ENCODE data around the gene P2RY12. TPM values are rescaled to one million over a fixed set of nuclear protein-coding genes. Genes with fewer than 3 reads are reported as not detected.

P2RY12 gene
- total RNA-seq, 4 donors from 2014 or later, result 1.5 to 4.6 (median 2.8) TPM

DNA sequence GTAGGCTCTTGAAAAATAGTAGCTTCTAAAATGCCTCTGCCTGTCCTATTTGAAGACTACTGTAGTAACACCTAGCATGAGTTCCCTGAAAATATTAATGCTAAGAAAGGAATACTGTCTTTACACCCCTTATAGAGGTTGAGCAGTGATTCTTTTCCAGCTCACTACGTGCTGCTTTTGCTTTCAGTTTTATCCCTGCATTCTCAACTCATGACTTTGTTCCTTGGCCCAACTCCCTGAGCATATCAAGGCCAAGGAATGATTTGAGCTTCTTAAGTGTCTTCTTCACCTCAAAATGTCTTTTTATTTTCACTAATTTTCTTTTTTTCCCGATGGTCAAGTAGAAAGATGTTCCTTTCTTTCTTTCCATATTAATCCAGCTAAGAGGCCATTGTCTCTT, 38.7 kb downstream of the P2RY12 start:
- Histone ChIP-seq H3K36me3 (no peaks in the 10 kb centered on the region), H3K4me3 (peak overlapping the region; percentile 29 to 38 (median 33)), H3K27me3 (no peaks in the 10 kb centered on the region), H3K9me3 (no peaks in the 10 kb centered on the region), H3K4me1 (peaks cover 0 to 12% (median 6%) of the 10 kb centered on the region in 4 donors), H3K27ac (replicated peaks in 1 of 4) (peak overlapping the region; percentile 5 to 76 (median 58))
- DNase-seq (ENCODE audit: extremely low spot score), result no peak
- TF ChIP-seq POLR2A (IDR thresholded peaks at IDR 0.05; ENCODE audit: low read depth), result no peak
- TF ChIP-seq EP300 (IDR thresholded peaks at IDR 0.05), result no peak
- no peak for TF ChIP-seq POLR2AphosphoS5 (IDR thresholded peaks at IDR 0.05)
- TF ChIP-seq, protein P1, sequence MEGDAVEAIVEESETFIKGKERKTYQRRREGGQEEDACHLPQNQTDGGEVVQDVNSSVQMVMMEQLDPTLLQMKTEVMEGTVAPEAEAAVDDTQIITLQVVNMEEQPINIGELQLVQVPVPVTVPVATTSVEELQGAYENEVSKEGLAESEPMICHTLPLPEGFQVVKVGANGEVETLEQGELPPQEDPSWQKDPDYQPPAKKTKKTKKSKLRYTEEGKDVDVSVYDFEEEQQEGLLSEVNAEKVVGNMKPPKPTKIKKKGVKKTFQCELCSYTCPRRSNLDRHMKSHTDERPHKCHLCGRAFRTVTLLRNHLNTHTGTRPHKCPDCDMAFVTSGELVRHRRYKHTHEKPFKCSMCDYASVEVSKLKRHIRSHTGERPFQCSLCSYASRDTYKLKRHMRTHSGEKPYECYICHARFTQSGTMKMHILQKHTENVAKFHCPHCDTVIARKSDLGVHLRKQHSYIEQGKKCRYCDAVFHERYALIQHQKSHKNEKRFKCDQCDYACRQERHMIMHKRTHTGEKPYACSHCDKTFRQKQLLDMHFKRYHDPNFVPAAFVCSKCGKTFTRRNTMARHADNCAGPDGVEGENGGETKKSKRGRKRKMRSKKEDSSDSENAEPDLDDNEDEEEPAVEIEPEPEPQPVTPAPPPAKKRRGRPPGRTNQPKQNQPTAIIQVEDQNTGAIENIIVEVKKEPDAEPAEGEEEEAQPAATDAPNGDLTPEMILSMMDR (IDR thresholded peaks at IDR 0.05), result no peak
- WGBS, result 43% methylated on average over 2 of the region's 2 CpGs
- intact Hi-C loops (cut with DNase I), result no loop called here

DNA sequence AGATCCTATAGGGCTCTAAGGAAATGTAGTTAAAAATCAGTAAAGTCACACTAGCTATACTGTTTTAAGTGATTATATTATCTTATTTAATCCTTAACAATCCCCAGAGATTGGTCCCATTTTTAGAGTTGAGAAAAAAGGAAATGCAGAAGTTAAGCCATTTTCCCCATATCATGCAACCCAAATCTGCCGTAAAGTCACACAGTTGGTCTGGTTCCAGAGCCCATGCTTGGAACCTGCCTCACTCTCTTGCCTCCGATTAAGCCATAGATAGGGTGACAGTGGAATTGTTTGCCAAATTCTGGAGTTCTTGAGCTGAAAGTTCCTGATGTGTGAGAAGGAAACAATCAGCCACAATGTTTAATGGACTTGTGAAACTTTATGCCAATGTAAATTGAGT, 52.9 kb downstream of the P2RY12 start:
- peaks cover 0 to 8% (median 4%) of the 10 kb centered on the region in 4 donors for H3K4me1 ChIP-seq
- H3K36me3 ChIP-seq, result no peaks in the 10 kb centered on the region
- no peak overlapping the region for H3K27ac ChIP-seq (replicated peaks in 1 of 4)
- intact Hi-C loops (cut with DNase I), result no loop called here
- no peak for DNase-seq (ENCODE audit: extremely low spot score)
- H3K27me3 ChIP-seq, result no peaks in the 10 kb centered on the region
- no peaks in the 10 kb centered on the region for H3K9me3 ChIP-seq
- TF ChIP-seq POLR2A (IDR thresholded peaks at IDR 0.05; ENCODE audit: low read depth), result no peak
- TF ChIP-seq, protein P1 (IDR thresholded peaks at IDR 0.05), result no peak
- no peak for TF ChIP-seq EP300 (IDR thresholded peaks at IDR 0.05)
- no peak for TF ChIP-seq POLR2AphosphoS5 (IDR thresholded peaks at IDR 0.05)
- 80% methylated on average over 2 of the region's 2 CpGs for WGBS
- H3K4me3 ChIP-seq, result no peak overlapping the region

DNA sequence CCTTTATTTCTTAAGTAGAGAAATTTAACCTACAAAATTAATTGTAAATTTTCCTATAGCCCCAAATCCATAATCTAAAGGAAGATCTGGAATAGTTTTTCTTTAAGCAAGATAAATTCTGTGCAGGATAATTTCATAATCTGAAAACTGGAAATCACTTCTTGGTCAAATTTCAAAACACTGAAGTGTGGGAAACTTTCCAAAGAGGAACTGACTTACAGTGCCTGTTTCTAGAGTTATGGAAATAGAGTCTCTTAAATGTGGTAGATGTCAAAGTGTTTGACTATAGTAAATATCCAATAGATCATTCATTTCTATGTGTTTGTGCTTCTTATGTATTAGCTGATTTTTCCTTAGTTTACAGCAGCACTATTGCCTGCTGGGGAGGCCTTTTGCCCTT, 53.7 kb downstream of the P2RY12 start:
- TF ChIP-seq, protein P1 (IDR thresholded peaks at IDR 0.05), result no peak
- TF ChIP-seq POLR2AphosphoS5 (IDR thresholded peaks at IDR 0.05) (no peak), POLR2A (IDR thresholded peaks at IDR 0.05; ENCODE audit: low read depth) (no peak), EP300 (IDR thresholded peaks at IDR 0.05) (no peak)
- no peaks in the 10 kb centered on the region for H3K27me3 ChIP-seq
- H3K36me3 ChIP-seq, result no peaks in the 10 kb centered on the region
- intact Hi-C loops (cut with DNase I), result no loop called here
- H3K9me3 ChIP-seq, result no peaks in the 10 kb centered on the region
- no peak for DNase-seq (ENCODE audit: extremely low spot score)
- H3K4me3 ChIP-seq, result no peak overlapping the region
- H3K4me1 ChIP-seq, result peaks cover 0 to 8% (median 4%) of the 10 kb centered on the region in 4 donors
- H3K27ac ChIP-seq (replicated peaks in 1 of 4), result no peak overlapping the region

DNA sequence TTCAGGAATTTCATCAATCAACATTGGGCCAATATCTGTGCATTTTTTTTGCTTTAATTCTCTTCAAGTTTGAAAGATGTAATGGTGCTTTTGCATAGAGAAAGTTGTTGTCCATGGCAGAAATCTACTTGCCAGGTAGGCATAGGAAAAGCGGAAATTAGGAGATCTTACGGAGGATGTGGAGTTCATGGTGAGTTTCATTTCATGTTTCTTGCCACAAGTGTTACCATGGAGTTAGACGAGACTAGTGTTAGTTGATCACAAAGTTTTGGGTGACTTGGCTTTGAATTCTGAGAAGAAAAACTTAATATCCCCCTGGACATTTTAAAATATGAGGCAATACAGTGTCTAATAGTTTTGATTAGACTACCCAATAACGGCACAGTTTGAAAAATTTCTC, 54.2 kb downstream of the P2RY12 start:
- no peak for TF ChIP-seq POLR2A (IDR thresholded peaks at IDR 0.05; ENCODE audit: low read depth)
- TF ChIP-seq POLR2AphosphoS5 (IDR thresholded peaks at IDR 0.05), result no peak
- TF ChIP-seq, protein P1 (IDR thresholded peaks at IDR 0.05), result no peak
- TF ChIP-seq EP300 (IDR thresholded peaks at IDR 0.05), result no peak
- Histone ChIP-seq H3K27ac (replicated peaks in 1 of 4) (no peak overlapping the region), H3K4me3 (no peak overlapping the region), H3K36me3 (no peaks in the 10 kb centered on the region), H3K4me1 (peaks cover 0 to 8% (median 4%) of the 10 kb centered on the region in 4 donors), H3K9me3 (no peaks in the 10 kb centered on the region), H3K27me3 (no peaks in the 10 kb centered on the region)
- DNase-seq (ENCODE audit: extremely low spot score), result no peak
- WGBS, result 75% methylated on average over 4 of the region's 4 CpGs
- intact Hi-C loops (cut with DNase I), result no loop called here

DNA sequence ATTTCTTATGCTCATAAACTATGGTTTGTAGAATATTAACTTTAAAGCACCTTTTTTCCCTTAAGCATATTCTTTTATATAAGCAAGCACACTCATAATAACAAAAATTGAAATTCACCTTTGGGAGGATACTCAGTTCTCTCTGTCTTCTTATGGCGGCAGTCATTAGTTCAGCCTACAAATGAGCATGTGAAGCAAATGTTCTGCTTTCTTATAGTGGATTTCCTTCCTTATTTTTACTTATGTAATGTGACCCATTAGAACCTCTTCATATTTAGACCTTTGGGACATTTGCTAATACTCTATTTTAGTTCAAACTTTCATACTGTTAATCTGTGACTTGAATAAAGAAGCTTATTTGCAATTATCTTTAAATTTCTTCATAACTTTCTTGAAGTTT, 55.2 kb downstream of the P2RY12 start, which contains the start of gene P2RY13:
TSS of gene P2RY13 (minus strand) at position 187 of the 400 bp plus-strand sequence. CDS start at position 166, 21 bp downstream.
- H3K27me3 ChIP-seq, result no peaks in the 10 kb centered on the region
- H3K36me3 ChIP-seq, result no peaks in the 10 kb centered on the region
- TF ChIP-seq EP300 (IDR thresholded peaks at IDR 0.05) (no peak), POLR2AphosphoS5 (IDR thresholded peaks at IDR 0.05) (no peak), POLR2A (IDR thresholded peaks at IDR 0.05; ENCODE audit: low read depth) (no peak)
- TF ChIP-seq, protein P1 (IDR thresholded peaks at IDR 0.05), result no peak
- no peak within 1 kb of the TSS for H3K27ac ChIP-seq (replicated peaks in 1 of 4)
- peak within 1 kb of the TSS; percentile 0 to 28 (median 8) for H3K4me3 ChIP-seq
- no peak for DNase-seq (ENCODE audit: extremely low spot score)
- no peaks in the 10 kb centered on the region for H3K9me3 ChIP-seq
- WGBS, result 76% methylated on average over 1 of the region's 1 CpG
- intact Hi-C loops (cut with DNase I), result no loop called here
- H3K4me1 ChIP-seq, result peaks cover 0 to 8% (median 4%) of the 10 kb centered on the region in 4 donors

Measured in esophagus muscularis mucosa (tissue), 4 donors.